Right atrium auricular region (tissue), 2 donors: Measurements from ENCODE around the gene RC3H2. TPM values are rescaled to one million over a fixed set of nuclear protein-coding genes. Genes with fewer than 3 reads are reported as not detected.
A peak's percentile ranks its signal among the peaks of the same experiment; 100 is the strongest.

Experiments used
- DNase-seq: peaks from one replicate; pipeline ENCODE4 v3.0.0-alpha.2; 2019; ENCODE audit warnings: low spot score
- H3K27ac ChIP-seq, 2 donors: fragments of 200-600 bp; sonication (generic); 1 replicate in 1 of 2; 2 replicates in 1 of 2; pipeline ENCODE4 v1.5.1; 2016 to 2019
- H3K27me3 ChIP-seq, 2 donors: fragments of 200-600 bp; sonication (generic); one replicate each; pipeline versions ENCODE4 v1.5.1 to v1.6.0; 2017 to 2019
- H3K36me3 ChIP-seq: fragments of 200-600 bp; sonication (generic); one replicate; pipeline ENCODE4 v1.5.1; 2016
- H3K4me1 ChIP-seq, 2 donors: fragments of 200-600 bp; sonication (generic); one replicate each; pipeline versions ENCODE4 v1.5.1 to v1.6.0; 2017 to 2019
- H3K4me3 ChIP-seq, 2 donors: fragments of 200-600 bp; sonication (generic); 1 replicate in 1 of 2; 2 replicates in 1 of 2; pipeline ENCODE4 v1.5.1; 2017 to 2019; ENCODE audit warnings: mild to moderate bottlenecking in 1 of 2, moderate library complexity in 1 of 2
- H3K9me3 ChIP-seq, 2 donors: fragments of 200-600 bp; sonication (generic); one replicate each; pipeline ENCODE4 v1.5.1; 2019
- total RNA-seq, 2 donors: library from RNA; depleted of rRNA; stranded (reverse); fragments of >200 nt; gene quantifications; one replicate each; pipeline ENCODE4 v1.1.0, GENCODE V29; 2016
- TF ChIP-seq, protein P1 (sequence below), 2 donors: fragments of 200-600 bp; sonication (generic); IDR thresholded peaks; one replicate each; pipeline ENCODE4 v1.5.1; 2019; ENCODE audit warnings: antibody characterized with exemption in 2 of 2

The RC3H2 gene, protein sequence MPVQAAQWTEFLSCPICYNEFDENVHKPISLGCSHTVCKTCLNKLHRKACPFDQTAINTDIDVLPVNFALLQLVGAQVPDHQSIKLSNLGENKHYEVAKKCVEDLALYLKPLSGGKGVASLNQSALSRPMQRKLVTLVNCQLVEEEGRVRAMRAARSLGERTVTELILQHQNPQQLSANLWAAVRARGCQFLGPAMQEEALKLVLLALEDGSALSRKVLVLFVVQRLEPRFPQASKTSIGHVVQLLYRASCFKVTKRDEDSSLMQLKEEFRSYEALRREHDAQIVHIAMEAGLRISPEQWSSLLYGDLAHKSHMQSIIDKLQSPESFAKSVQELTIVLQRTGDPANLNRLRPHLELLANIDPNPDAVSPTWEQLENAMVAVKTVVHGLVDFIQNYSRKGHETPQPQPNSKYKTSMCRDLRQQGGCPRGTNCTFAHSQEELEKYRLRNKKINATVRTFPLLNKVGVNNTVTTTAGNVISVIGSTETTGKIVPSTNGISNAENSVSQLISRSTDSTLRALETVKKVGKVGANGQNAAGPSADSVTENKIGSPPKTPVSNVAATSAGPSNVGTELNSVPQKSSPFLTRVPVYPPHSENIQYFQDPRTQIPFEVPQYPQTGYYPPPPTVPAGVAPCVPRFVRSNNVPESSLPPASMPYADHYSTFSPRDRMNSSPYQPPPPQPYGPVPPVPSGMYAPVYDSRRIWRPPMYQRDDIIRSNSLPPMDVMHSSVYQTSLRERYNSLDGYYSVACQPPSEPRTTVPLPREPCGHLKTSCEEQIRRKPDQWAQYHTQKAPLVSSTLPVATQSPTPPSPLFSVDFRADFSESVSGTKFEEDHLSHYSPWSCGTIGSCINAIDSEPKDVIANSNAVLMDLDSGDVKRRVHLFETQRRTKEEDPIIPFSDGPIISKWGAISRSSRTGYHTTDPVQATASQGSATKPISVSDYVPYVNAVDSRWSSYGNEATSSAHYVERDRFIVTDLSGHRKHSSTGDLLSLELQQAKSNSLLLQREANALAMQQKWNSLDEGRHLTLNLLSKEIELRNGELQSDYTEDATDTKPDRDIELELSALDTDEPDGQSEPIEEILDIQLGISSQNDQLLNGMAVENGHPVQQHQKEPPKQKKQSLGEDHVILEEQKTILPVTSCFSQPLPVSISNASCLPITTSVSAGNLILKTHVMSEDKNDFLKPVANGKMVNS
- total RNA-seq: 10 to 100 TPM; 37.6 to 40.2 TPM

DNA sequence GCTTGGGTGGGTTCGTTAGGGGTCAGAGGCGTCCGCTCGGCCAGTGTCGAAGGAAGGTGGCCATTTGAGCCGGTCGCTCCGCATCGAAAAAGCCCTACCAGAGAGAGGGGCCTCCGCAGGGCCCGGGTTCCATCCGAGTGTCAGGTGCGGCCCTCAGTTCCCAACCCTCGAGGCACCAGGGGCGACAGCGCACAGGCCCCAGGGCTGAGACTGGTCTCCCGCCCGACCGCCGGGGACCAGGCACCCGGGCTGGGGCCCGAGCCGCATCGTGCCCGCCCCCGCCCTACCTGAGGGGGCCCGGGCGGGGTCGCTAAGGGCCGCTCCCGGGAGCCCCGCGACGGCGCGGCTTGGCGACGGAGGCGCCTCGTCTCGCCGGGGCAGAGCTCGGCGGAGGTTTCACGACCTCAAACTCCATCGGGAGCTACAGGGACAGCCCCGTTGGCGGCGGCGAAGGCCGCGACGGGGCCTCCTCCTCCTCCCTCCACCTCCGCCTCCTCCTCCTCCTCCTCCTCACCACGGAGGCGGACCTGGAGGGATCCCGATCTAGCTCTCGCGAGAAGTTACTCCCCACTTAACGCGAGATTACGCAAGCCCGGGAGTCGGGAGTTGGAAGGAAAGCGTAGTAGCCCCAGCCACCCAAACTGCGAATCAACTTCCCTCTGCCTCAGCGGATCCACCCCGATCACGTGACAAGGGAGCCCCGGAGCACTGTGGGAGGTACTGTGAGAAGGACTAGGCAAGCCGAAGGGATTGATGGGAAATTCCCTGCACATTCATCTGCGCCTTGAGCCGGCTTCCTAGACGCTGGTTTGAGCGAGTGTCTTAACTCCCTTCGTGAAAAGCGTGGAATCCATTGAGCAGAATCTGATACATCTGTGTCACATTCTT lies at the start of gene RC3H2:
Gene RC3H2 (minus strand): TSS at position 537 of the 888 bp plus-strand sequence. CDS start 7,850 bp downstream, outside the sequence.
- peaks cover 0 to 32% of the 10 kb centered on the region in 2 donors for H3K4me1 ChIP-seq
- DNase-seq: peak; percentile 99
- H3K4me3 ChIP-seq: peak within 1 kb of the TSS; percentile 78 to 85
- TF ChIP-seq, protein P1, sequence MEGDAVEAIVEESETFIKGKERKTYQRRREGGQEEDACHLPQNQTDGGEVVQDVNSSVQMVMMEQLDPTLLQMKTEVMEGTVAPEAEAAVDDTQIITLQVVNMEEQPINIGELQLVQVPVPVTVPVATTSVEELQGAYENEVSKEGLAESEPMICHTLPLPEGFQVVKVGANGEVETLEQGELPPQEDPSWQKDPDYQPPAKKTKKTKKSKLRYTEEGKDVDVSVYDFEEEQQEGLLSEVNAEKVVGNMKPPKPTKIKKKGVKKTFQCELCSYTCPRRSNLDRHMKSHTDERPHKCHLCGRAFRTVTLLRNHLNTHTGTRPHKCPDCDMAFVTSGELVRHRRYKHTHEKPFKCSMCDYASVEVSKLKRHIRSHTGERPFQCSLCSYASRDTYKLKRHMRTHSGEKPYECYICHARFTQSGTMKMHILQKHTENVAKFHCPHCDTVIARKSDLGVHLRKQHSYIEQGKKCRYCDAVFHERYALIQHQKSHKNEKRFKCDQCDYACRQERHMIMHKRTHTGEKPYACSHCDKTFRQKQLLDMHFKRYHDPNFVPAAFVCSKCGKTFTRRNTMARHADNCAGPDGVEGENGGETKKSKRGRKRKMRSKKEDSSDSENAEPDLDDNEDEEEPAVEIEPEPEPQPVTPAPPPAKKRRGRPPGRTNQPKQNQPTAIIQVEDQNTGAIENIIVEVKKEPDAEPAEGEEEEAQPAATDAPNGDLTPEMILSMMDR (IDR thresholded peaks at IDR 0.05): peak; percentile 11 to 12
- H3K36me3 ChIP-seq: no peaks in the 10 kb centered on the region
- H3K9me3 ChIP-seq: no peaks in the 10 kb centered on the region
- H3K27ac ChIP-seq: peak within 1 kb of the TSS; percentile 94 to 98
- H3K27me3 ChIP-seq: no peaks in the 10 kb centered on the region

DNA sequence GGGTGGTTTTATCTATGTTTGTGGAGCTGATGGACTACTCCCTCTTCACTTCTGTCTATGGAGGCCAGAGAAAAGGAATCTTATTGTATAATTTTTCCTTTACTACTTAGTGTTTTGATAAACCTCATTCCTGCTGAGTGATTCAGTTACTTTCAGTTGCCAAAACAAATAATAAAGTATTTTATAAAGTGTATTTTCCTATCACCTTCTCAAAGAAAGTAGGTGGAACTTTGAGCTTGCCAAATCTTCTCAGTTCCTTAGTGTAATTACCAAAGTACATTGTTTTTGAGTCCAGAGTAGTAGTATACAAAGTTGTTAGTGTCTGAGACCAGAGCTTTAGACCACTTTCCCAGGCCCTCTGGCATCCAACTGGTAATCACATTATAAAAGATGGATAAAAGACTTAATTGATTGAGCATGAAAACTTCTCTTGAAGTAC lies 49.1 kb upstream of the RC3H2 start:
- TF ChIP-seq, protein P1 (IDR thresholded peaks at IDR 0.05): no peak

DNA sequence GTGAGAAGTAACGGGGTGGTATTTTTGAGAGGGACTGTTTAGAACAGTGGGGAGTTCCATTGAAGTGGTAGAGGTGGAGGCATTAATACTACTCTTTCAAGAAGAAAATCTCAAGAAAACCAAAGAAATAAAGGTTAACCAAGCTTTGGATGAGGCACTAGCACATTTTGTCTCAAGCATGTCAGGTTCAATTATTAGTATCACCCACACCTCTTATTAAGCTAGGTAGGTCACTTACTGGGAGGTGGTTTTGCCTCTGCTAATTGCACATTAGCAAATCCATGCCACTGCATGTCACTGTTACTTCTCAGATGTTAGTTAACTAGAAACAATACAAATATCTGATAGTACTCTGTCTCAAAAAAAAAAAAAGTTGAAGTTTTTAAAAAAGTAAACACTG lies 45.9 kb upstream of the RC3H2 start:
- DNase-seq: no peak
- Histone ChIP-seq H3K27me3 (no peaks in the 10 kb centered on the region), H3K27ac (no peak overlapping the region), H3K4me3 (no peak overlapping the region), H3K9me3 (no peaks in the 10 kb centered on the region), H3K4me1 (peaks cover 0 to 44% of the 10 kb centered on the region in 2 donors), H3K36me3 (no peaks in the 10 kb centered on the region)
- TF ChIP-seq, protein P1 (IDR thresholded peaks at IDR 0.05): no peak

More for the DNA sequence above, 49.1 kb upstream of the RC3H2 start:
- no peaks in the 10 kb centered on the region for H3K36me3 ChIP-seq
- no peak overlapping the region for H3K4me3 ChIP-seq
- H3K4me1 ChIP-seq: peaks cover 0 to 33% of the 10 kb centered on the region in 2 donors
- H3K27me3 ChIP-seq: no peaks in the 10 kb centered on the region
- DNase-seq: no peak
- no peaks in the 10 kb centered on the region for H3K9me3 ChIP-seq
- peak overlapping the region in 1 of 2 donors; percentile 22 for H3K27ac ChIP-seq

DNA sequence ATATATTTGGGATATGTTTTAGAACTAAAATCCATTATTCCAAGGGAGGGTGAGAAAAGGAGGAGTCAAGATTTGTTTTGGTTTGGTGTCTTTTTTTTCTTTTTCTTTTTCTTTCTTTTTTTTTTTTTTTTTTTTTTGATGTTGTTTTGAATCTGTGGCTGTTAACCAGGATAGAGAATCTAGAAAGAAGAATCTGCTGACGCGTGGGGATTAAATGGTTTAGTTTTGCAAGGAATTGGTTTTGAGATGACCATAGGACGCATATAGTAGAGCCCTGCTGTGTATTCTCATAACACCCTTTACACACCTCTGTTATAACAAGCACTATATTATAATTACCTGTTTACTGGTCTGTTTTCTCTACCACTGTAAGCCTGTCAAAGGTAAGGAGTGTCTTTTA lies 45.1 kb upstream of the RC3H2 start:
- TF ChIP-seq, protein P1 (IDR thresholded peaks at IDR 0.05): no peak

More for the DNA sequence above, 45.1 kb upstream of the RC3H2 start:
- Histone ChIP-seq H3K36me3 (no peaks in the 10 kb centered on the region), H3K27ac (no peak overlapping the region), H3K9me3 (no peaks in the 10 kb centered on the region), H3K27me3 (no peaks in the 10 kb centered on the region), H3K4me1 (peaks cover 0 to 52% of the 10 kb centered on the region in 2 donors), H3K4me3 (no peak overlapping the region)
- DNase-seq: no peak
